GM23338 (cell line): ENCODE results near the gene COL25A1. TPM values are rescaled to one million over a fixed set of nuclear protein-coding genes. Genes with fewer than 3 reads are reported as not detected.

ENCODE experiments used
- ATAC-seq: fragments of 200-7000 bp; cut with Tn5 transposase; 3 replicates; pipeline ENCODE4 v1.9.1; 2020
- DNase-seq: peaks from one replicate; pipeline ENCODE4 v3.0.0-alpha.2; 2015; ENCODE audit warnings: low spot score
- H2AFZ ChIP-seq: fragments of 200-600 bp; sonication (generic); 2 replicates; pipeline ENCODE4 v1.8.0; 2016; ENCODE audit warnings: antibody characterized with exemption, mild to moderate bottlenecking, moderate library complexity
- H3F3A ChIP-seq: fragments of 200-600 bp; sonication (generic); replicated peaks from 2 replicates; pipeline ENCODE4 v1.8.0; 2017; ENCODE audit warnings: antibody characterized with exemption, mixed run types, low read depth
- H3K27ac ChIP-seq: fragments of 200-600 bp; sonication (generic); 2 replicates; pipeline ENCODE4 v1.6.1; 2016; ENCODE audit warnings: low read depth
- H3K27me3 ChIP-seq: fragments of 200-600 bp; sonication (generic); 2 replicates; pipeline ENCODE4 v1.8.0; 2016; ENCODE audit warnings: mild to moderate bottlenecking, mixed run types, moderate library complexity; ENCODE audit not compliant: insufficient read depth
- H3K36me3 ChIP-seq: fragments of 200-600 bp; sonication (generic); 2 replicates; pipeline ENCODE4 v1.8.0; 2016; ENCODE audit warnings: mild to moderate bottlenecking; ENCODE audit not compliant: insufficient read depth
- H3K4me1 ChIP-seq: fragments of 200-600 bp; sonication (generic); 2 replicates; pipeline ENCODE4 v1.8.0; 2016; ENCODE audit warnings: mild to moderate bottlenecking, moderate library complexity; ENCODE audit not compliant: insufficient read depth
- H3K4me2 ChIP-seq: fragments of 200-600 bp; sonication (generic); 2 replicates; pipeline ENCODE4 v1.7.1; 2017; ENCODE audit warnings: mixed run types
- H3K4me3 ChIP-seq: fragments of 200-600 bp; sonication (generic); 2 replicates; pipeline ENCODE4 v1.6.1; 2016; ENCODE audit warnings: mixed run types
- H3K79me2 ChIP-seq: fragments of 200-600 bp; sonication (generic); replicated peaks from 2 replicates; pipeline ENCODE4 v1.8.0; 2017; ENCODE audit warnings: mild to moderate bottlenecking; ENCODE audit not compliant: insufficient read depth
- H3K9me2 ChIP-seq: fragments of 200-600 bp; sonication (generic); 2 replicates; pipeline ENCODE4 v1.8.0; 2017; ENCODE audit not compliant: insufficient read depth
- H4K20me1 ChIP-seq: fragments of 200-600 bp; sonication (generic); replicated peaks from 2 replicates; pipeline ENCODE4 v1.8.0; 2017; ENCODE audit warnings: mild to moderate bottlenecking; ENCODE audit not compliant: insufficient read depth
- H3K27ac Mint-ChIP-seq: 2 replicates; pipeline ENCODE4 v1.8.0; 2020; ENCODE audit warnings: inconsistent platforms, mild to moderate bottlenecking, moderate library complexity, mixed read lengths
- H3K27me3 Mint-ChIP-seq: 3 replicates; pipeline ENCODE4 v1.8.0; 2022; ENCODE audit warnings: low read depth, mild to moderate bottlenecking, moderate library complexity, mixed read lengths, inconsistent platforms; ENCODE audit not compliant: insufficient read depth, poor library complexity
- H3K36me3 Mint-ChIP-seq: 3 replicates; pipeline ENCODE4 v1.8.0; 2021; ENCODE audit warnings: low read depth, mild to moderate bottlenecking, inconsistent platforms, moderate library complexity, mixed read lengths
- H3K4me1 Mint-ChIP-seq: 3 replicates; pipeline ENCODE4 v1.8.0; 2020; ENCODE audit warnings: mild to moderate bottlenecking, inconsistent platforms, mixed read lengths
- H3K4me3 Mint-ChIP-seq: 3 replicates; pipeline ENCODE4 v1.8.0; 2021; ENCODE audit warnings: moderate library complexity, mild to moderate bottlenecking, inconsistent platforms, mixed read lengths
- H3K9me3 Mint-ChIP-seq: 3 replicates; pipeline ENCODE4 v1.8.0; 2020; ENCODE audit warnings: moderate library complexity, mild to moderate bottlenecking, inconsistent platforms, mixed read lengths
- CREB1 ChIP-seq: fragments of 250-450 bp; sonication (Bioruptor Pico); IDR thresholded peaks from 2 replicates; pipeline ENCODE4 v1.5.0; 2020; ENCODE audit warnings: low read depth, mild to moderate bottlenecking, moderate library complexity
- CTCF ChIP-seq, 2 experiments: fragments of 200-600 bp in 1 of 2; sonication (generic) in 1 of 2; conservative IDR thresholded peaks; 2 replicates each; pipeline versions ENCODE4 v1.5.1 to v1.6.1; 2016 to 2017; ENCODE audit warnings: antibody characterized with exemption in 2 of 2, low read depth in 2 of 2, mild to moderate bottlenecking in 2 of 2, moderate library complexity in 1 of 2
- ETS1 ChIP-seq: IDR thresholded peaks from 2 replicates; pipeline ENCODE4 v1.6.1; 2016; ENCODE audit warnings: antibody characterized with exemption
- EZH2 ChIP-seq: fragments of 200-600 bp; sonication (generic); IDR thresholded peaks from one replicate; pipeline ENCODE4 v1.8.0; 2017; ENCODE audit warnings: antibody characterized with exemption, mild to moderate bottlenecking, low read depth; ENCODE audit not compliant: unreplicated experiment
- EZH2phosphoT487 ChIP-seq: fragments of 200-600 bp; sonication (generic); IDR thresholded peaks from one replicate; pipeline ENCODE4 v1.8.1; 2018; ENCODE audit warnings: antibody characterized with exemption; ENCODE audit not compliant: unreplicated experiment
- JUNB ChIP-seq: IDR thresholded peaks from one replicate; pipeline ENCODE4 v1.6.1; 2016; ENCODE audit warnings: antibody characterized with exemption; ENCODE audit not compliant: unreplicated experiment
- NANOG ChIP-seq: IDR thresholded peaks from 2 replicates; pipeline ENCODE4 v1.6.1; 2016; ENCODE audit warnings: antibody characterized with exemption, borderline replicate concordance
- POLR2AphosphoS5 ChIP-seq: IDR thresholded peaks from 2 replicates; pipeline ENCODE4 v1.6.1; 2016; ENCODE audit warnings: antibody characterized with exemption, low read depth
- REST ChIP-seq: IDR thresholded peaks from one replicate; pipeline ENCODE4 v1.6.1; 2018; ENCODE audit warnings: antibody characterized with exemption; ENCODE audit not compliant: unreplicated experiment
- STAT1 ChIP-seq: IDR thresholded peaks from one replicate; pipeline ENCODE4 v1.6.1; 2016; ENCODE audit warnings: antibody characterized with exemption; ENCODE audit not compliant: unreplicated experiment
- ZNF114 ChIP-seq: fragments of 250-450 bp; sonication (Bioruptor Pico); IDR thresholded peaks from 2 replicates; pipeline ENCODE4 v1.5.0; 2020; ENCODE audit warnings: mild to moderate bottlenecking, moderate library complexity
- ZNF331 ChIP-seq: fragments of 250-450 bp; sonication (Bioruptor Pico); IDR thresholded peaks from 2 replicates; pipeline ENCODE4 v1.5.0; 2020; ENCODE audit warnings: low read depth, mild to moderate bottlenecking, moderate library complexity
- ZNF462 ChIP-seq: fragments of 250-450 bp; sonication (Bioruptor Pico); IDR thresholded peaks from 2 replicates; pipeline ENCODE4 v1.5.0; 2020; ENCODE audit warnings: mild to moderate bottlenecking, moderate library complexity
- polyA plus RNA-seq: library from polyadenylated mRNA; unstranded; fragments of >200 nt; fragmentation: Nextera tagmentation; extraction: Ambion mirVana; gene quantifications from 2 replicates; pipeline ENCODE4 v1.2.1, GENCODE V29; 2016
- total RNA-seq: library from RNA; depleted of rRNA; stranded (reverse); fragments of >200 nt; shearing (Covaris generic); gene quantifications from 2 replicates; pipeline ENCODE4 v1.2.3, GENCODE V29; 2014

The COL25A1 gene
- total and polyA plus RNA-seq, 2 experiments from 2014 or later = 3.9 to 5.6 TPM

- H3K27ac Mint-ChIP-seq = no peak overlapping the region
- no peak for DNase-seq
Observed at GRCh38 chr4:109131559-109131958, 170.9 kb downstream of the COL25A1 start.

More at GRCh38 chr4:109131559-109131958, 170.9 kb downstream of the COL25A1 start:
- Histone ChIP-seq H3K9me2 (no peaks in the 10 kb centered on the region), H2AFZ (no peak overlapping the region), H4K20me1 (no peaks in the 10 kb centered on the region), H3K79me2 (no peaks in the 10 kb centered on the region), H3K4me3 (no peak overlapping the region), H3K27ac (no peak overlapping the region), H3F3A (no peaks in the 10 kb centered on the region), H3K27me3 (no peaks in the 10 kb centered on the region), H3K4me1 (no peaks in the 10 kb centered on the region), H3K36me3 (no peaks in the 10 kb centered on the region), H3K4me2 (no peak overlapping the region)
- Mint-ChIP-seq H3K4me1 (peaks cover 9% of the 10 kb centered on the region; the same call in 2 of the 3 replicates), H3K4me3 (no peak overlapping the region), H3K27me3 (peaks cover 3% of the 10 kb centered on the region), H3K36me3 (no peaks in the 10 kb centered on the region), H3K9me3 (no peaks in the 10 kb centered on the region)
- no peak for ATAC-seq
- TF ChIP-seq ZNF114 (CRISPR knock-in tag) (no peak), POLR2AphosphoS5 (no peak), NANOG (no peak), STAT1 (no peak), EZH2phosphoT487 (no peak), ETS1 (no peak), CREB1 (no peak), EZH2 (no peak), ZNF331 (CRISPR knock-in tag) (no peak), ZNF462 (no peak), JUNB (no peak), CTCF (conservative IDR thresholded peaks at IDR 0.05; ENCODE audit: low read depth in 2 of 2) (no peak), REST (no peak)
